GM18951 (cell line): ENCODE data around the gene GCK.
"Not testable (repeated sequence)": the region's sequence is repeated elsewhere in the genome, so short reads cannot be mapped to it uniquely, and the experiment has no call there.

Experiments
- POLR2A ChIP-seq: IDR thresholded peaks from 4 replicates; pipeline ENCODE4 v1.6.1; 2011; ENCODE audit warnings: mild to moderate bottlenecking; ENCODE audit not compliant: insufficient read length, insufficient read depth; ENCODE audit errors: extremely low read depth
- in situ Hi-C: fragments of 300-500 bp; cut with MboI; formaldehyde crosslinking; loops from one replicate; pipeline ENCODE4 v1.12.0; 2022; ENCODE audit warnings: low sequenced_read_pairs, mixed read lengths, inconsistent platforms; ENCODE audit not compliant: unreplicated experiment

GCK gene

GRCh38 chr7:44143646-44144250 lies 45.5 kb downstream of the GCK start:
- TF ChIP-seq POLR2A, result no peak
- in situ Hi-C loops, result no loop called here

DNA sequence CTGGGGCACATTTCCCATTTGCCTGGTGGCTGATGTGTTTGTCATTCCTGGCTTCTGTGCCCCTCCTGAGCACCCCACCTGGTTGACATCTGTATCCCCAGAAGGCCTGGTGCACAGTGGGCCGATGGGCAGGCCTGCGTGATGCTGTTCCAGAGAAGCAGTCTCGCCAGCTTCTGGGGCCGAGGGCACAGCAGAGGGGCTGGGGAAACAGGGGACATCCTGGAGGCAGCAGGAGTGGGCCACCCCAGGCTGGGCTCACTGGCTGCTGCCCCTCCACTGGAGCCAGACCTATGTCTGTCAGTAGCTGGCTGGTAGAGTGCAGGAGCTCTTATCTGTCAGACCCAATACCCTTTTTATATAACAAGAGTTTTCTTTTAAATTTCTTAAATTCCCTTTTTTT lies 47.2 kb downstream of the GCK start:
- in situ Hi-C loops, result no loop called here
- TF ChIP-seq POLR2A, result no peak

- TF ChIP-seq POLR2A, result no peak
Measured at GRCh38 chr7:44141221-44141850, 47.9 kb downstream of the GCK start, which contains the start of gene MYL7. Gene MYL7, minus strand, starts transcription at chr7:44141332. Its CDS starts 27 bp downstream, at chr7:44141305.

GRCh38 chr7:44140341-44140740 lies 48.9 kb downstream of the GCK start:
- no peak for TF ChIP-seq POLR2A
- in situ Hi-C loops, result no loop called here

More at GRCh38 chr7:44141221-44141850, 47.9 kb downstream of the GCK start, which contains the start of gene MYL7:
- in situ Hi-C loops, result no loop called here

DNA sequence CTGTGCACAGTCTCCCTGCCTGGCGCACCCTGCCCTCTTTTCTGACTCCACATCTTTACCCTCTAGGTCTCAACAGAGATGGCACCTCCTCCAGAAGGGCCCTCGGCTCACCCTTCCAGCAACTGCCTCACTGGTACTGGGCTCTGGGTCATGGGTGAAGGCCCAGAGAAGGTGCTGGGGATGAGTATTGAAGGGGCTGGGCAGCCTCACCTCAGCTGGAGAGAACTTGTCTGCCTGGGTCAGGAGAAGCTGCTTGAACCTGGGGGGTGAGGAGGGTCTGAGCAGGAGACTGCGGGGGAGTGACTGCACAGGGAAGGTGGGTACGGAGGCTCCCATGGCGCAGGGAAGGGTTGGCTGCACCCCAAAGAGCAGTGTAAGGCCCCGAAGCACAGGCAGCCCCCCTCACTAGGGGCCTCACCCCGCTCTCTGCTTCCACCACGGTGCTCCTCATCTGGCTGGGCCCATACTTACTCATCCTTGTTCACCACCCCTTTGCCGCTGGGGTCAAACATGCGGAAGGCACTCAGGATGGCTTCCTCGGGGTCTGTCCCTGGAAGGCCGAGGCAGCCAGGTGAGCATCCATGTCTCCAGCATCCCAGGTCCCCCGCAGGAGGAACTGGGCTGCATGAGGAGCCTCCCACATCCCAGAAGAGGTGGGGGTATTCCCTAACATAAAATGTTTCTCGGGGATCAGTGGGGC lies 49.8 kb downstream of the GCK start:
- TF ChIP-seq POLR2A, result no peak
- in situ Hi-C loops, result no loop called here

DNA sequence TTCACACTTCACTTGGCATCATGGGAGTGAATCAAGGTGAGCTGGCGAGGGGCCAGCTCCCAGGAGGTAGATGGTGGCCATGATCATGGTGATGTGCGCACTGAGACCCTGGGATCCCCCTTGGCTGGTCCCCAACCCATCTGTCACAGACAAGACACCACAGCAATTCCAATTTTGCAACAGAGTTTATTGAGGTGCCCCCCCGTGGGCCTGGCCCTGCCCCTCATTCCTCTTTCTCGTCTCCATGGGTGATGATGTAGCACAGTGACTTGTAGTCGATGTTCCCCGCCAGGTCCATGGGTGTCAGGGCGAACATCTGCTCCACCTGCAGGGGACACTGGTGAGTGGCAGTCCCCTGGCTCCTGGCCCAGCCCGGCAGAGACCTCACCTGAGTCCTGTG lies 50.5 kb downstream of the GCK start:
- no peak for TF ChIP-seq POLR2A
- in situ Hi-C loops, result no loop called here

GRCh38 chr7:44136731-44137130 lies 52.5 kb downstream of the GCK start:
- in situ Hi-C loops, result no loop called here
- TF ChIP-seq POLR2A, result no peak

GRCh38 chr7:44134943-44135628 lies 54.2 kb downstream of the GCK start:
- no peak for TF ChIP-seq POLR2A
- in situ Hi-C loops, result no loop called here

DNA sequence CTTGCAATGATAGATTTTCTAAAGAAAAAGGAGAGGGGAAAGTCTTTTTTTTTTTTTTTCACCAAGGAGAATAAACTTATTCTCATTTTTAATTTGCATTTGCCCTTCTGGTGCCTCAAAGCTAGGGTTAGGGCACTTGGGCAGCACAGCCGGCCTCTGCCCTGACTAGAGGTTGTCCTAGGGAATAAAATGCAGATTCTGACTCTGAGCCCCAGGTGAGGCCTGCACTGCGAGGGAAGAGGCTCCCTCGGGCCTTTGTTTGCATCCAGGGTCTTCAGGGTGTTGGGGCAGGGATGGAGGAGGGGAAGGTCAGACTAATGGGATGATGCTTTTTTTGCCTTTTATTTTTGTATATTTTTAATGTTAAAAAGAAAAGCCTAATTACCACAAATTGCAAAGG lies 55.9 kb downstream of the GCK start:
- in situ Hi-C loops, result no loop called here
- TF ChIP-seq POLR2A, result no peak

GRCh38 chr7:44132039-44132438 lies 57.2 kb downstream of the GCK start:
- TF ChIP-seq POLR2A, result no peak
- in situ Hi-C loops, result no loop called here

- TF ChIP-seq POLR2A, result no peak
- in situ Hi-C loops, result no loop called here
Measured at GRCh38 chr7:44131173-44132029, 57.8 kb downstream of the GCK start.

DNA sequence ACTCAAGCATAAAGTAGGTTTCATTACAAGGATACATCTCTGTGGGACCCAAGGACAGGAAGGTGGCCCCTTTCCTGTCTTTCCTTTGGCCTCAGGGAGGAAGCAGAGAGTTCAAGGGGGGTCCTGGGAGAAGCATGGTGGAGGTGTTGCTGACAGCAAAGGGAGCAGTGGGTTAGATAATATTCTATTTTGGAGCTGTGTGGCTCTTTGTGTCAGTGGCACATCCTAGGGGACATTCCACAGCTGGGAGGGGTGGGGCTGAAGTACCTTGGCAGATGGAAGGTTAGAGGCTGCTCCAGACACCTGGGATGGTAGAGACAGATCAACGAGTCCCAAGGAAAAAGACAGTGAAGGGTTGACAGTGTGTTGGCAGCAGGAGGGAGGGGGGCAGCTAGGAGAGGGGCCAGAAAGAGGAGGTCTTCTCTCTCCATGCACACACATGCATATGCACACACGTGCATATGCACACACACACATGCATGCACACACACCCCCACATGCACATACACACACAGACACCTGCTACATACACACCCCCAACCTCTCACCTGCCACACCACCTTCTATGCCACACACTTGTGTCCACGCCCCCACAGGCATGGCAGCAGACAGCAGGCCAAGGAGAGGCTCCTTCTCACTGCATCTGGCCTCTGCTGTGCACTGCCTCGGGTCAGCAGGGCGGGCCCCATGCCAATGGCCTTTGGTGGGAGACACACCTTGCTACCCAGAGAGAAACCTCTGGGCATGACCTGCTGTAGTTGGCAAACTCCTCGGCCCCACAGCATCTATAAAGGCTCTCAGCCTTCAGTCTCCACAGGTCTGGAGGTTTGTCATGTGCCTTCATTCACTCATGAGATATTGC lies 60.3 kb downstream of the GCK start:
- no peak for TF ChIP-seq POLR2A
- in situ Hi-C loops, result no loop called here

DNA sequence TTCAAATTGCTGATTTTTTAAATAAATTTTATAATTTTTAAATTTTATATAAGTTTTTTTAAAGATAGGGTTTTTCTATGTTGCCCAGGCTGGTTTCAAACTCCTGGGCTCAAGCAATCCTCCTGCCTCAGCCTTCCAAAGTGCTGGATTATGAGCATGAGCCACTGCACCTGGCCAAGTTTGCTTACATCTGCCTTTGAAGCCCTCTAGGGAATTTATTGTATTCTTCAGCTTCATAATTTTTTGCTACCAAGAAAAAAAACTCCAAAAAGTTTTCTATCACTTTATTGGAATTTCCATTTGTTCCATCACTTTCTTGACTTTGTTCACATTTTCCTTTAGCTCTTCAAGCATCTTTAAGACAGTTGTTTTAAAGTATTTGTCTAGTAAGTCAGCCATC lies 62.1 kb downstream of the GCK start:
- in situ Hi-C loops, result no loop called here
- no peak for TF ChIP-seq POLR2A

DNA sequence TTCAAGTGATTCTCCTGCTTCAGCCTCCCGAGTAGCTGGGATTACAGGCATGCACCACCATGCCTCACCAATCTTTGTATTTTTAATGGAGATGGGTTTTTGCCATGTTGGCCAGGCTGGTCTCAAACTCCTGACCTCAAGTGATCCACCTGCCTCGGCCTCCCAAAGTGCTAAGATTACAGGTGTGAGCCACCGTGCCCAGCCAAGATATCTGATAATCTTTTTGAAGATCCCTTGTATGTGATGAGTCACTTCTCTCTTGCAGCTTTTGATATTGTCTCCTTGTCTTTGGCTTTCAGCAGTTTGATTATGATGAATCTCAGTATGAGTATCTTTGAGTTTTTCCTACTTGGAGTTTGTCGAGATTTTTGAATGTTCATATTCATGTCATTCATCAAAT lies 62.7 kb downstream of the GCK start:
- in situ Hi-C loops, result not testable (repeated sequence)
